HG03103 (cell line): Measurements from ENCODE around the gene TWNK.

ENCODE experiments used
- ATAC-seq: cut with Tn5 transposase; IDR thresholded peaks from one replicate; pipeline ENCODE4 v1.9.1; 2021; ENCODE audit warnings: low read depth; ENCODE audit not compliant: unreplicated experiment

Gene TWNK

DNA sequence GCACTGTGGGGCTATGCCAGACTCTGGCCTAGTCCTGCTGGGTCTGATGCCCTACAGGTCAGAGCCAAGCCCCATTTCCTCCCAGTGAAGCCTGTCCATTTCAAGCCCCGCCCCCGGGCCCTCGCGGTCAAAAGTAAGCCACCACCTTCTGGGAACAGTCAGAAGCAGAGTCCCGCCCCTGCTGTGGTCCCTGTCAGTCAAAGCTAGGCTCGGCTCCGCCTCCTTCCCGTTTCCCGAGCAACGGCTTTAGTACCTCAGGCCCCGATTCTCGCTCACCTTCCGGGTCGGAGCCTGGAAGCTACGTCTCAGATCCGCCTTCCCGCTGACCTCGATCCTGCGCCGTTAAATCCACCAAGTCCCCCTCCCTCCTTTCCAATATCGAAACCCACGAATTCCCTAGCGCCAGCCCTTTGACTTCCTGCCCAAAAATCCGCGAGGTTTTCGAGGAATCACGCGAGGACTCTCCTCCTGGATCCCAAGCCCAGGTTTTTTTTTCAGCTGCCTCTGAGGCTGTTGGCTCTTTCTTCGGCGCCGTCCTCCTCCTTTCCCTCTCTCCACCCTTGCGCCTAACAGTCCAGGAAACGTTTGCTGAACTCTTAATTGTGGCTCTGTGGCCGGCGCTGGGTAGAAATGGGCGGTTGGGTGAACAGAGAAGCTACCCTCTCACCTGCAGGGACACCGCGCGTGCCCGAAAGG is 55.5 kb downstream of the TWNK start:
- ATAC-seq: peak; percentile 93

GRCh38 chr10:101043363-101043707 is 56.0 kb downstream of the TWNK start:
- ATAC-seq: no peak
